Esophagus muscularis mucosa (tissue), 3 donors: Measurements from ENCODE around the gene VWA3A.

Source experiments
- CTCF ChIP-seq, 3 experiments: fragments of 200-600 bp in 2 of 3; fragments of 450-650 bp in 1 of 3; sonication (generic) in 2 of 3; IDR thresholded peaks; one replicate each; pipeline ENCODE4 v1.5.1; 2017 to 2019; ENCODE audit warnings: antibody characterized with exemption in 3 of 3, mild to moderate bottlenecking in 2 of 3, moderate library complexity in 1 of 3
- EP300 ChIP-seq: sonication (generic); formaldehyde crosslinking; IDR thresholded peaks from one replicate; pipeline ENCODE4 v1.6.1; 2017; ENCODE audit warnings: antibody characterized with exemption

DNA sequence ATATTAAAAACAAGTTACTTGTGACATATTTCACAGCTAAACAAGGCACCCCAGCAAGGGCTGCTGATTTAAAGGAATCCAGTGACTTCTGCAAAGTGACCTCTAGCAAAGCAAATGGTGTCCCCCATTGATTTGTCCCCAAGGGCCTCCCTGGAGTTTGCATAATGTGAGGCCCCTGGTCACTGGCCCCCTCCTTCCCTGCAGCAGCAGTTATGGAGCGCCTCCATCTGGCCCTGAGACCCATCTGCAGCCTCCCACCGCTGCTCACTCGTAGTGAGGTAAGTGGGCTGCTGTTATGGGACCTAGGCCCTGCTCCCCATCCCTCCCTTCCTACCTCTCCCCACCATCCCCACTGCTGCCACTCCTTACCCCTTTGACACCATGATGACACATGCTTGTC is 94.2 kb downstream of the VWA3A start:
- no peak for TF ChIP-seq CTCF (IDR thresholded peaks at IDR 0.05)
- no peak for TF ChIP-seq EP300
